Gastrocnemius medialis (tissue), 4 donors: Measurements from ENCODE around the gene NDN. TPM values are rescaled to one million over a fixed set of nuclear protein-coding genes. Genes with fewer than 3 reads are reported as not detected.

Experiments
- ATAC-seq, 2 donors: fragments of 150-250 bp; one replicate each; pipeline ENCODE4 v1.9.1; 2016
- DNase-seq, 2 donors: peaks; one replicate each; pipeline ENCODE4 v3.0.0-alpha.2; 2019
- H3K27ac ChIP-seq, 4 donors: fragments of 200-600 bp; sonication (generic); 1 replicate in 1 of 4; 2 replicates in 3 of 4; pipeline ENCODE4 v1.5.1; 2016 to 2018; ENCODE audit warnings: mild to moderate bottlenecking in 2 of 4, moderate library complexity in 1 of 4
- H3K27me3 ChIP-seq, 3 donors: fragments of 200-600 bp; sonication (generic) in 2 of 3; 1 replicate in 1 of 3; 2 replicates in 2 of 3; pipeline versions ENCODE4 v1.5.1 to v1.6.0; 2016 to 2019; ENCODE audit warnings: mild to moderate bottlenecking in 1 of 3, moderate library complexity in 1 of 3
- H3K36me3 ChIP-seq, 2 donors: fragments of 200-600 bp; sonication (generic) in 1 of 2; one replicate each; pipeline ENCODE4 v1.5.1; 2017 to 2018
- H3K4me1 ChIP-seq, 2 donors: fragments of 200-600 bp; sonication (generic) in 1 of 2; one replicate each; pipeline ENCODE4 v1.5.1; 2016 to 2017; ENCODE audit warnings: mild to moderate bottlenecking in 2 of 2
- H3K4me3 ChIP-seq, 4 donors: fragments of 200-600 bp; sonication (generic) in 3 of 4; 1 replicate in 1 of 4; 2 replicates in 3 of 4; pipeline ENCODE4 v1.5.1; 2016 to 2019; ENCODE audit warnings: mild to moderate bottlenecking in 2 of 4
- H3K9me3 ChIP-seq, 3 donors: fragments of 200-600 bp; sonication (generic) in 2 of 3; 1 replicate in 1 of 3; 2 replicates in 2 of 3; pipeline ENCODE4 v1.5.1; 2016 to 2019
- POLR2A ChIP-seq, 2 donors: fragments of 450-650 bp; IDR thresholded peaks; one replicate each; pipeline ENCODE4 v1.6.1; 2017; ENCODE audit warnings: antibody characterized with exemption in 2 of 2, mild to moderate bottlenecking in 2 of 2, moderate library complexity in 2 of 2
- in situ Hi-C, 4 donors: fragments of 200-750 bp; cut with MboI; loops; one replicate each; pipeline versions ENCODE4 v1.15.0 to v1.8.0; 2017; ENCODE audit warnings: low sequenced_read_pairs in 4 of 4
- intact Hi-C: fragments of 100-400 bp; cut with DNase I; formaldehyde crosslinking; loops from one replicate; pipeline ENCODE4 v1.15.1; 2023; ENCODE audit warnings: low total_unique reads
- total RNA-seq, 4 donors: library from RNA; depleted of rRNA; stranded (reverse); fragments of >200 nt; gene quantifications; one replicate each; pipeline versions ENCODE4 v1.1.0 to v1.2.3, GENCODE V29; 2016
- TF ChIP-seq, protein P1 (sequence below), 5 experiments: fragments of 450-650 bp in 3 of 5; fragments of 200-600 bp in 2 of 5; sonication (generic) in 2 of 5; IDR thresholded peaks in 4 of 5; conservative IDR thresholded peaks in 1 of 5; 1 replicate in 4 of 5; 2 replicates in 1 of 5; pipeline ENCODE4 v1.5.1; 2016 to 2019; ENCODE audit warnings: antibody characterized with exemption in 5 of 5, mild to moderate bottlenecking in 3 of 5, moderate library complexity in 3 of 5

The NDN gene
- total RNA-seq, 4 donors from 2014 or later, result 8.9 to 12.4 (median 12.2) TPM

DNA sequence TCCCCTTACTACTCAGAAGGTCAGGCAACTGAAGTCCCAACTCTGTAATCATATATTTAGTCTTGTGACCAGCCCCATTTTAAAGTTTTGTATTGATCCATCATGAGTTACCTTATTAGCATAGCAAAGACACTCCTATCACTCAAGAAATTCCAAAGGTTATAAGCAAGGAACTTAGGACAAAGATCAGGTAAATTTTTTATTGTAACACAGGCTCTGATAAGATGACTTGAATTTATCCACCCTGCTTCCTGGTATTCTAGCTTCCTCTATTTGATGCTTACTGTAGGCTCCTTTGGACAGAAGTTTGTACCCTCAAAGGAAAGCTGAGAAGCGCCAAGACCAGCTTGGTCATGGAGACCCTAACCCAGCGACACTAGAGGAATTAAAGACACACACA is 8.2 kb upstream of the NDN start:
- intact Hi-C loops, result no loop called here
- TF ChIP-seq, protein P1, sequence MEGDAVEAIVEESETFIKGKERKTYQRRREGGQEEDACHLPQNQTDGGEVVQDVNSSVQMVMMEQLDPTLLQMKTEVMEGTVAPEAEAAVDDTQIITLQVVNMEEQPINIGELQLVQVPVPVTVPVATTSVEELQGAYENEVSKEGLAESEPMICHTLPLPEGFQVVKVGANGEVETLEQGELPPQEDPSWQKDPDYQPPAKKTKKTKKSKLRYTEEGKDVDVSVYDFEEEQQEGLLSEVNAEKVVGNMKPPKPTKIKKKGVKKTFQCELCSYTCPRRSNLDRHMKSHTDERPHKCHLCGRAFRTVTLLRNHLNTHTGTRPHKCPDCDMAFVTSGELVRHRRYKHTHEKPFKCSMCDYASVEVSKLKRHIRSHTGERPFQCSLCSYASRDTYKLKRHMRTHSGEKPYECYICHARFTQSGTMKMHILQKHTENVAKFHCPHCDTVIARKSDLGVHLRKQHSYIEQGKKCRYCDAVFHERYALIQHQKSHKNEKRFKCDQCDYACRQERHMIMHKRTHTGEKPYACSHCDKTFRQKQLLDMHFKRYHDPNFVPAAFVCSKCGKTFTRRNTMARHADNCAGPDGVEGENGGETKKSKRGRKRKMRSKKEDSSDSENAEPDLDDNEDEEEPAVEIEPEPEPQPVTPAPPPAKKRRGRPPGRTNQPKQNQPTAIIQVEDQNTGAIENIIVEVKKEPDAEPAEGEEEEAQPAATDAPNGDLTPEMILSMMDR (IDR thresholded peaks at IDR 0.05 in 4 of 5, conservative IDR thresholded peaks at IDR 0.05 in 1 of 5), result no peak
- TF ChIP-seq POLR2A (IDR thresholded peaks at IDR 0.05), result no peak
- no peaks in the 10 kb centered on the region for H3K27me3 ChIP-seq
- DNase-seq, result no peak
- H3K9me3 ChIP-seq, result no peaks in the 10 kb centered on the region
- in situ Hi-C loops, result no loop called here
- H3K4me3 ChIP-seq, result no peak overlapping the region
- ATAC-seq, result no peak
- no peak overlapping the region for H3K27ac ChIP-seq
- H3K36me3 ChIP-seq, result no peaks in the 10 kb centered on the region
- no peaks in the 10 kb centered on the region for H3K4me1 ChIP-seq

DNA sequence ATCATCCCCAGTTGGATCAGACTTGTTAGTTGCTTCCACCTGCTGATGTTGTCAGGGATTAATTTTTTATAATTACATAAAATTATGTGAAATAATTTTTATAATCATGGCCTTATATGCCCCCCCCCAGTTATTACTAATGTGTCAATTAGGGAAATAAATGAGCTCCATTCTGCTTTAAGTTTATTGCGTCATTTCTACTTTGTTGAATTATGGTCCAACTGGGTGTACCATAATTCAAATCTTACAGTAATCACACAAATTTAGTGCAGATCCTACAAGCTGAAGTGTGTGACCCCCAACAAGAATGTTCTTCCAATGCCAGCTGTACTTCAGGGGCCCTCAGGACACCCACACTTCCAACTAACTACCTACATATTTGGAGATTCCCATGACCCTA is 7.5 kb upstream of the NDN start:
- in situ Hi-C loops, result no loop called here
- intact Hi-C loops, result no loop called here
- DNase-seq (no peak), ATAC-seq (no peak)
- no peak overlapping the region for H3K27ac ChIP-seq
- TF ChIP-seq, protein P1 (IDR thresholded peaks at IDR 0.05 in 4 of 5, conservative IDR thresholded peaks at IDR 0.05 in 1 of 5), result no peak
- TF ChIP-seq POLR2A (IDR thresholded peaks at IDR 0.05), result no peak
- no peaks in the 10 kb centered on the region for H3K27me3 ChIP-seq
- H3K36me3 ChIP-seq, result no peaks in the 10 kb centered on the region
- H3K4me1 ChIP-seq, result no peaks in the 10 kb centered on the region
- no peaks in the 10 kb centered on the region for H3K9me3 ChIP-seq
- H3K4me3 ChIP-seq, result no peak overlapping the region

DNA sequence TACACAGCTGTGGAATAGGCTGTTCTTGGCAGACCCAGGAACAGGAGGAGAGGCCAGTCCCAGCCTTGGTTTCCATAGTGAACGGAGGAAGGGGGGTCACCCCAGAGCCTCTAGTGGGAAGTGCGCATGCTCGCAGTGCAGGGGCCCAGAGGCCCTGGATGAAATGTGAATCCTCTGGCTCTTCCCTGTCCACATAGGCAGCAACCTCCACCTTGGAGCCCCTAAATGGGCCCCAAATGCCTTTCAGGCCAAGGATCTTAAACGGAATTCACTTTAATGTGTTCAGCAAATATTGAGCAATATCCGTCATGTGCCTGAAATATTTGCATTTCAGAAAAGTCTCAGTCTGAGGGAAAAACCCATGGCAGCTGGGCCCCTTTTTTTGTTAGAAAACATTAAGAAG is 3.3 kb upstream of the NDN start:
- peak; percentile 49 to 54 for ATAC-seq
- Histone ChIP-seq H3K27me3 (no peaks in the 10 kb centered on the region), H3K27ac (no peak overlapping the region), H3K9me3 (no peaks in the 10 kb centered on the region), H3K4me1 (no peaks in the 10 kb centered on the region), H3K36me3 (no peaks in the 10 kb centered on the region), H3K4me3 (no peak overlapping the region)
- intact Hi-C loops (no loop called here), in situ Hi-C loops (no loop called here)
- TF ChIP-seq, protein P1 (IDR thresholded peaks at IDR 0.05 in 4 of 5, conservative IDR thresholded peaks at IDR 0.05 in 1 of 5), result no peak
- TF ChIP-seq POLR2A (IDR thresholded peaks at IDR 0.05), result no peak
- peak; percentile 18 to 39 for DNase-seq

DNA sequence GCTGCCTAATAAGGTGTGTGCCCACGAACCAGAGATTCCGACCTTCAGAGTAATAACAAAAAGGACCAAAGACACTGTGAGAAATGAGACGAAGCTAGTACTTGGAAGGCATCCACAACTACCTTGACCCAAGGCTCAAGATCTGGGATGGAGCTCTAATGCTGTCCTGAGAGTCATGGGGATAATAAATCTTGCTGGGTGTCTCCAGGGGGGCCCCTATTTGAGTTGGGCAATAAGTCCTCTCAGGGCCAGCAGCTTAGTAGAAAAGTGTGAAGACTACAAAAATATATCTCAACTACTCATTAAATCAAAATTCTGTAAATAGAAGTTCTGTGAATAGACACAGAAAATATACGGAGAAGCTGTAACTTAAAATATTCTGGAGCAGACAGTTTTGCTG is 2.9 kb upstream of the NDN start:
- no peaks in the 10 kb centered on the region for H3K4me1 ChIP-seq
- H3K27ac ChIP-seq, result peak overlapping the region in 1 of 4 donors; percentile 26
- TF ChIP-seq POLR2A (IDR thresholded peaks at IDR 0.05), result no peak
- TF ChIP-seq, protein P1 (IDR thresholded peaks at IDR 0.05 in 4 of 5, conservative IDR thresholded peaks at IDR 0.05 in 1 of 5), result no peak
- H3K27me3 ChIP-seq, result no peaks in the 10 kb centered on the region
- no peak overlapping the region for H3K4me3 ChIP-seq
- intact Hi-C loops, result no loop called here
- in situ Hi-C loops, result no loop called here
- DNase-seq, result no peak
- ATAC-seq, result no peak
- no peaks in the 10 kb centered on the region for H3K36me3 ChIP-seq
- H3K9me3 ChIP-seq, result no peaks in the 10 kb centered on the region

DNA sequence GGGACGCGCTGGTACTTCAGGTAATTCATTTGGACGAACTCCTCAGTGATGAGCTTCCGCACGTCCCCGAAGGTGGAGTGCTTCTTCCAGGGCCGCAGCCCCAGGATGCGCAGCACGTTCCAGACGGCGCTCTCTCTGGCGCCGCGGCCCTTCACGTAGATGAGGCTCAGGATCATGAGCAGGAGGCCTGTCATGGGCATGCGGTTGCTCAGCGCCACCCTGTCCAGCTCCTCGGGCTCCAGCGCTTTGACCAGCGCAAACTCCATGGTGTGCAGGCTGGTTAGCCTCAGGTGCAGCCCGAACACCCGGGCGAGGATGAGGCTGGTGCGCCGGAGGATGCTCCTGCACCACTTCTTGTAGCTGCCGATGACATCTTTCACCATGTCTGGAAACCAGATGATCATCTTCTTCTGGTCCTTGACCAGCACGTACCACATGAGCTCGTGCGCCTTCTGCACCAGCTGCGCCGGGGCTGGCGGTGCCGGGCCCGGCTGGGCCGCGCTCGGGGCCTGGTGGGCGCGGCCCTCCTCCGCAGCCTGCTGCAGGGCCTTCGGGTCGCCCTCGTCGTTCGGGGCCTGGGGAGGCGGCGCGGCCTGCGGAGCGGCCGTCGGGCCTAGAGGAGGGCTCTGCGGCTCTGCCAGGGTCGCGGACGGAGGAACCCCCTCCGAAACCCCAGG is 501 bp downstream of the NDN start:
- peak overlapping the region; percentile 21 to 45 (median 41) for H3K4me3 ChIP-seq
- peak in 1 of 2 donors; percentile 11 for ATAC-seq
- no peaks in the 10 kb centered on the region for H3K4me1 ChIP-seq
- H3K36me3 ChIP-seq, result no peaks in the 10 kb centered on the region
- DNase-seq, result no peak
- H3K9me3 ChIP-seq, result no peaks in the 10 kb centered on the region
- H3K27ac ChIP-seq, result no peak overlapping the region
- no peaks in the 10 kb centered on the region for H3K27me3 ChIP-seq
- in situ Hi-C loops, result no loop called here
- TF ChIP-seq POLR2A (IDR thresholded peaks at IDR 0.05), result no peak
- TF ChIP-seq, protein P1 (IDR thresholded peaks at IDR 0.05 in 4 of 5, conservative IDR thresholded peaks at IDR 0.05 in 1 of 5), result no peak
- intact Hi-C loops, result no loop called here
